GM13977 (cell line): ENCODE results near the gene RUBCNL.
A peak's percentile ranks its signal among the peaks of the same experiment; 100 is the strongest.

ENCODE experiments used
- DNase-seq: peaks from one replicate; pipeline ENCODE4 v3.0.0; 2012; ENCODE audit warnings: low spot score
- CTCF ChIP-seq: IDR thresholded peaks from 2 replicates; pipeline ENCODE4 v1.5.1; 2012; ENCODE audit warnings: mild to moderate bottlenecking, control low read depth; ENCODE audit not compliant: insufficient read depth; ENCODE audit errors: extremely low read depth, missing control alignments
- in situ Hi-C: fragments of 300-500 bp; cut with MboI; formaldehyde crosslinking; loops from one replicate; pipeline ENCODE4 v1.12.0; 2022; ENCODE audit warnings: low sequenced_read_pairs, low pct_unique_long_range_greater_than_20kb, mixed read lengths, inconsistent platforms; ENCODE audit not compliant: unreplicated experiment

RUBCNL gene

DNA sequence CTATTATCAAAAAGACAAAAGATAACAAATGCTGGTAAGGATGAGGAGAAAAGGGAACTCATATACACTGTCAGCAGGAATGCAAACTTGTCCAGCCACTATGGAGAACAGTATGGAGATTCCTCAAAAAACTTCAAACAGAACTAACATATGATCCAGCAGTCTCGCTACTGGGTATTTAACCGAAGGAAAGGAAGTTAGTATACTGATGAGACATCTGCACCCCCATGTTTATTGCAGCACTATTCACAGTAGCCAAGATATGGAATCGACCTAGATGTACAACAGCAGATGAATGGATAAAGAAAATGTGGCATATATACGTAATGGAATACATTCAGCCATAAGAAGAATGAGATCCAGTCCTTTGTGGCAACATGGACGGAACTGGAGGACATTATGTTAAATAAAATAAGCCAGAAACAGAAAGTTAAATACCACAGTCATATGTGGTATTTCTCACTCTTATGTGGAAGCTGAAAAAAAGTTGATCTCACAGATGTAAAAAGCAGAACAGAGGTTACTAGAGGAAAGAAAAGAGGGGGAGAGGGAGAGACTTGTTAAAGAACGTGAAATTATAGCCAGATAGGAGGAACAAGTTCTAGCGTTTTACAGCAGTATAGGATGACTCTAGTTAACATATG is 83.2 kb downstream of the RUBCNL start:
- in situ Hi-C loops, result no loop called here
- no peak for TF ChIP-seq CTCF

GRCh38 chr13:46297361-46297811 is 89.7 kb downstream of the RUBCNL start:
- in situ Hi-C loops, result no loop called here
- no peak for DNase-seq
- TF ChIP-seq CTCF, result no peak

More for the DNA sequence above, 83.2 kb downstream of the RUBCNL start:
- no peak for DNase-seq

- in situ Hi-C loops, result no loop called here
- no peak for DNase-seq
- TF ChIP-seq CTCF, result no peak
Observed at GRCh38 chr13:46296921-46297320, 90.1 kb downstream of the RUBCNL start.

GRCh38 chr13:46296115-46296822 is 90.8 kb downstream of the RUBCNL start:
- no peak for DNase-seq
- in situ Hi-C loops, result no loop called here
- TF ChIP-seq CTCF, result no peak

DNA sequence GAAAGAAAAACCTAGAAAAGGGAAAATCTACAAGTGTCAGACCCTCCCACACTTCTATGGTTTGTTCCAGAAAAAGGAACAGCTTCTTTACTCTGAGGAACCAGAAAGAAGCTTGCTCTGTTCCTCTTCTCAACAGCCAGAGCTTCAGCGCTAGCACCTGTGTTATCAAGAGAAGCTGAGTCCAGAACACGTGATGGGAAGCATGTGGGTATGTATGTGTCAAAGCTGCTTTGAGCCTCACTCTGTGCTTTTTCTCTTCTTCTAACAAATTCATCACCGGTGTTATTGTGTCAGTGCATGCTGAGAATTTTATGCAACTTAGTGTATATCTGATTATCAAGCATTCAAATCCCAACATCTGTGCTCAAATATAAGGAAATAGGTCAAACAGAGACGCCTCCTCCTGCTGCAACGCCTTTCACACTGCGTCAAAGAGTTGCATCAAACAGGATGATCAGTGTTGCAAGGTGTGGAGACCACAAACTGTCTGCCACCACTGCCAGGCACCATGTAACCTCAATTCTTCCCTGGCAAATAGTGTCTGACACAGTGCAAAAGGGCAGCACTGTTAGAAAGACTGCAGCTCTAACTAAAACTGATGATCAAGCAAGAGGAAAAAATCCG is 91.4 kb downstream of the RUBCNL start:
- DNase-seq, result peak; percentile 15
- in situ Hi-C loops, result no loop called here
- TF ChIP-seq CTCF, result no peak

GRCh38 chr13:46293436-46293835 is 93.6 kb downstream of the RUBCNL start:
- in situ Hi-C loops, result no loop called here
- DNase-seq, result no peak
- TF ChIP-seq CTCF, result no peak
